Jurkat, Clone E6-1 (cell line): ENCODE data around the gene CNNM4.
"Not testable (repeated sequence)": the region's sequence is repeated elsewhere in the genome, so short reads cannot be mapped to it uniquely, and the experiment has no call there.

Experiments used
- DNase-seq: peaks from one replicate; pipeline ENCODE4 v3.0.0-alpha.2; 2011; ENCODE audit warnings: low read depth, low spot score
- H3K4me3 ChIP-seq: 2 replicates; pipeline ENCODE4 v1.5.1; 2011; ENCODE audit warnings: mild to moderate bottlenecking, low read length, control low read depth, moderate library complexity

CNNM4 gene

DNA sequence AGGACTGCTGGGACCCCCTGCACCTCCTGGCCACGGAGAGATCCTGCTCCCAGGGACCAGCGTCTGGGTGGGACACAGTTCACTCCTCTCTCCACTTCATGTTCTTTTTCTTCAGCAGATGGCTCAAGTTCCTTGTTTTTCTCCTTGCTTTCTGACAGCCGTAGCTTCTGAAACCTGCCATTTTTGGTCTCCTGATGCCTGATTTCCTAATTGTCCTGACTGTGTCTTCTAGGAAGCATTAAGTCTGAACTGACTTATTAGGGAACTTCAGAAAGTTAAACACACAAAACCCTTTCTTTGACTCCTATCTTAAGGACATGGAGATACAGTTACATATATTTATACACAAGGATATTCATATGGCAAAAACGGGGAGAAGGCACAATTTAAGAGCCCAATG lies 22.7 kb downstream of the CNNM4 start:
- DNase-seq = no peak
- H3K4me3 ChIP-seq = no peak overlapping the region

GRCh38 chr2:96787411-96787810 lies 26.7 kb downstream of the CNNM4 start:
- DNase-seq = no peak
- no peak overlapping the region for H3K4me3 ChIP-seq

DNA sequence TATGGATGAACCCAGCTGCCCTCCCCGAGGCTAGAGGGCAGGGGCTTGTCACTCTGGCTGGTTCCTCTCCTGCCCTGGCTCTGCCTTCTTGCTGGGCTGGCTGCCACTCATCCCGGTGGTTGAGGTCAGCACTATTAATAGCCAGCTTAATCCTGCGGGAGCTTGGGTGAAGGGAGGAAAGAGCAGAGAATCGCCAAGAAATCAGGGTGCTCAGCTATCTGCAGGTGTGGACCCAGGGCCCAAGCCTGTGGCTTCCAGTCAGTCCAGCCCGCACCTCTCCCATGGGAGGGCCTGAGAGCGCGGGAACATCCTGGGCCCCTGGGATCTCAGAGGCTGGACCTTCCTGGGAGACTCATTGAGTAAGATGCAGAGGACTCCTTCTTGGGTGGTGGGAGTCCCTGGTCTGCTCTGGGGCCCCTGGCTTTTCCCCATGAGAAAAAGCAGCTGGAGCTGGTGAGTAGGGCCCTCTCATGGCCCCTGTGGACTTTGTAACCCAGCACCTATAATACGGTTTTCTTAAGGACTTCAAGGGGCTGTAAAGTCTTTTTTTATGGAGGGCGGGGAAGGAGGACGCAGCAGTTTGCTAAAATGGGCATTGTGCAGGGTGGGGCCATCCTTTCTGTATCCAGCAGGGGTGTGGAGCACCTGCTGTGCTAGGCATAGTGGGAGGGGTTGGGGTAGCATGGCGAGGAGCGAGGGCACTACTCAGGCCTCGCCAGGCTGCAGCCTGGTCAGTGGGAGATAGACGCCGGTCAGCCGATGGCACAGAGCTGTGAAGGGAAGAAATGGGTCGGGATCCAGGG lies 27.9 kb downstream of the CNNM4 start:
- DNase-seq = no peak
- H3K4me3 ChIP-seq = no peak overlapping the region

GRCh38 chr2:96789245-96789617 lies 28.5 kb downstream of the CNNM4 start:
- DNase-seq = no peak
- no peak overlapping the region for H3K4me3 ChIP-seq

DNA sequence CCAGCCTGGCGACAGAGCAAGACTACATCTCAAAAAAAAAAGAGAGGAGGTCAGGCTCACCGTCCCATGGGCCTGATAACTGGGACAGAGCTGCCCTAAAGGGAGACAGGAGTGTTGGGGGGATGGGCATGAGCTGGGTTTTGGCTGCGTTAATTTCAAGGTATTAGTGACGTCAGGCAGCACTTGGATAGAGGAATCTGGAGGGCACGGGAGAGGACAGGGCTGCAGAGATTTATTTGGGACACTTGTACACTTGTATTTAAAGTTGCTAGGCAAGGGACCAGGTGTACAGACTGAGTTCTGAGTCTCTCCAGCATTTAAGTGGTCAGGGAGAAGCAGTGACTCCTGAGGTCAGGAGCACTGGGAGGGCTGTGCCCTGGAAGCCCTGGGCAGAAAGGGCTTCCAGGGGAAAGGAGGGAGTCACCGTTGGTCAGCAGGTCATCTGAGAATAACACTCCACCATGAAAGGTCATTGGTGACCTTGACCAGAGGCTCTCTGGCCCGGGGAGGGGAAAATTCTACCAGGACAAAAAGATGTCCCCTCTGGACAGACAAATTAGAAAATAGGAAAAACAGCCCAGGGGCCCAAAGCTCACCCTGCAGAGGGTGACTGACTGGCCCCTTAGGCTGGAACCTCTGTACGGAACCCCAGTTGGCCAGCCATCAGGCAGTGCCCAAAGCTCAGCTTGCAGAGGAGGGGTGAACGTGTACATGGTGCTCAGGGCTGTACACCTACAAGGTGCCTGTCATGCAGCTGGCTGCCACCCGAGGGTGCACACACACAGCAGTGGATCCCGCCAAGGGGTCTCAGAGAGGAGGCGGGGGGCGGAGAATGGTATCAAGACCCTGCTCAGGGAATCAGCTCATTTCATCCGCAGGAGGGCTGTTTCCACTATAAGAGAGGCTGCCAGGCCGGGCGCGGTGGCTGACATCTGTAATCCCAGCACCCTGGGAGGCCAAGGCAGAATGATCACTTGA lies 32.4 kb downstream of the CNNM4 start:
- no peak for DNase-seq
- H3K4me3 ChIP-seq = no peak overlapping the region

GRCh38 chr2:96795076-96795475 lies 34.4 kb downstream of the CNNM4 start:
- no peak for DNase-seq
- H3K4me3 ChIP-seq = no peak overlapping the region

- not testable (repeated sequence) for H3K4me3 ChIP-seq, DNase-seq
These were observed 35.8 kb downstream of the CNNM4 start for GRCh38 chr2:96796497-96796896.

GRCh38 chr2:96797066-96797625 lies 36.4 kb downstream of the CNNM4 start:
- no peak overlapping the region for H3K4me3 ChIP-seq
- DNase-seq = no peak

DNA sequence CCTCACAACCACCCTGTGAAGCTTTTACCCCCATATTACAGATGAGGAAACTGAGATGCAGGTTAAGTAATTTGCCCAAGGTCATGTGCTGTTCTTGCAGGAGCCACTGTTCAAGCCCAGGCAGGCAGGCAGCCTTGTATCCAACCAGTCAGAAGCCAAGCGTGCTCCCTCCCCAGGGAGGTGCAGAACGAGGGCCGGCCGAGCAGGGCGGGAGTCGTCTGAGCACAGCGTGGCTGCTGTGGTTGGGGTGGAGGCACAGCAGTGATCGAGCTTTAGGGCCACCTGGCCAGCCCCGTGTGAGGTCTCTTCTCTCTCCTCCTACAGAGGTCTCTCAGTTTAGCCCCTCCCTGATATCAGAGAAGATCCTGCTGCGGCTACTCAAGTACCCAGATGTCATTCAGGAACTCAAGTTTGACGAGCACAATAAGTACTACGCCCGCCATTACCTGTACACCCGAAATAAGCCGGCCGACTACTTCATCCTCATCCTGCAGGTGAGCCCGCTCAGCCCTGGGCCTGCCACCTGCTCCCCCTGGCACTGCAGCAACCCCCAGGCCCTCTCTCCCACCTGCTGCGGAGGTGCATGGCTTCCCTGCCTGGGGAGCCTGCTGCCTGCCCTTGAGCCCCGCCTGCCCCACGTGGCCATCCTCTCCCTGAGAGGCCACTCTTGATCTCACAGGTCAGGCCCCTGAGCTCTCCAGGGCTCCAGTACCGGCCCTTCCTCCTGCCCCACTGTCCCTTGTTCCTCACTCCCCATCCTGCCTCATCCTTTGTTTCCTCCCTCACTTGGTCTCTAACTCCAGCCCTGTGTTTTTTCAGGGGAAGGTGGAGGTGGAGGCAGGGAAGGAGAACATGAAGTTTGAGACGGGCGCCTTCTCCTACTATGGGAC lies 38.3 kb downstream of the CNNM4 start:
- DNase-seq = no peak

DNA sequence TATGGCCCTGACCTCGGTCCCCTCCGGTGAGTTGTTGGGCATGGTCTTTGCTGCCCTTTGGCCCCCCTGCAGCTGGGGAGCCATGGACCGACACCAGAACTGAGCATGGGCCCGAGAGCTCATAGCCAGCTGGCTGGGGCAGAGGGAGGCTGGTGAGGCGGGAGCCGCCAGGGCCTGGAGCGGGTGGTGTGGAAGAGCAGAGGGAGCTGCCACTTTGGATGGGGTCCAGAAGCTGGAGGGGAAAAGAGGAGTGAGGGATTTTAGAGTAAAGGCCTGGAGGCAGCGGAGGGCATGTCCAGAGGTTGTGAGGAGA lies 38.9 kb downstream of the CNNM4 start:
- DNase-seq = no peak
- H3K4me3 ChIP-seq = no peak overlapping the region

More for the DNA sequence above, 38.3 kb downstream of the CNNM4 start:
- H3K4me3 ChIP-seq = no peak overlapping the region

- peak overlapping the region; percentile 31 for H3K4me3 ChIP-seq
- DNase-seq = no peak
These were observed 39.6 kb downstream of the CNNM4 start for GRCh38 chr2:96800061-96801004.

DNA sequence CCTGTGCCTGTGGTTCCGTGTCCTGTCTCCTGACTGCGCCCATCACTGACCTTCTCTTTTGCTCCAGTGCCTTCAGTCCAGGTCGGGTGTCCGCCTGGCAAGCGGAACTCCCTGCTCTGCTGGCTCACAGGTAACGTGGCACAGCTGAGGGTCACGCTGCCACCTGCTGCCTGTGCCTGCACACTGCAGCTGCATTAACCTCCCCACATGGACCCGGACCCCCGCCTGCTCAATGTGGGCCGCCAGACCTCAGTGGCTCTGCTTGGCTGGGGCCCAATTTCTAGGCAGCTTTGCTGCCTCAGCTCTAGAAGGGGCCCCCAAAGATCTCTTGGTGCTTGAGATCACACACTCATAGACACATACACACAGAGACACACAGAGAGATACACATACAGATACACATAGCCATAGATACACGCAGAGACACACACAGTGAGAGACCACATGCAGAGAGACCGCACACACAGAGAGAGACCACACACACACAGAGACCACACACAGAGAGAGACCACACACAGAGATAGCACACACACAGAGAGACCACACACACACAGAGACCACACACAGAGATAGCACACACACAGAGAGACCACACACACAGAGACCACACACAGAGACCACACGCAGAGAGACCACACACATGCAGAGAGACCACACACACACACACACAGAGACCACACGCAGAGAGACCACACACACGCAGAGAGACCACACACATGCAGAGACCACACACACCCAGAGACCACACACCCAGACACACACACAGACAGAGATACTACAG lies 40.5 kb downstream of the CNNM4 start:
- peak overlapping the region; percentile 31 for H3K4me3 ChIP-seq
- DNase-seq = peak; percentile 44

- no peak for DNase-seq
These were observed 41.3 kb downstream of the CNNM4 start for GRCh38 chr2:96801786-96802595.

DNA sequence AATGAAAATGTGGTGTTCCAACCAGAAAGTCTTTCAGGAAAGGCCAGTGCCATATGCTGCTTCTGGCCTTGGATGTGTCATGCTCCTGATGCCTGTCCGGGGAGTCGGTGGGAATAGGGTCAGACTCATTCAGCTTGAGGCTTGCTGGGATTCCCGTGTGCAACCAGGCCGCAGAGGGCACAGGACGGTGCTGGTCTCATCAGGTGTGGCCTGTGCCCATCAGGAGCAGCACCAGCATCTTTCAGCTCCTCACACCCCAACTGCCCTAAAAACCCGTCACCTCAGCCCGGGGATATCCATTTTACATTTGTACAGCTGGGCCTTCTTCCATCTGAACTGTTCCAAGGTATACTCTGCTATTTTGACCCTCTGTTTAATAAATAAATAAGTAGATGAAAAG lies 42.0 kb downstream of the CNNM4 start:
- H3K4me3 ChIP-seq = no peak overlapping the region

More at GRCh38 chr2:96801786-96802595, 41.3 kb downstream of the CNNM4 start:
- no peak overlapping the region for H3K4me3 ChIP-seq

GRCh38 chr2:96804986-96805385 lies 44.3 kb downstream of the CNNM4 start:
- no peak overlapping the region for H3K4me3 ChIP-seq
- DNase-seq = no peak

More for the DNA sequence above, 42.0 kb downstream of the CNNM4 start:
- no peak for DNase-seq

DNA sequence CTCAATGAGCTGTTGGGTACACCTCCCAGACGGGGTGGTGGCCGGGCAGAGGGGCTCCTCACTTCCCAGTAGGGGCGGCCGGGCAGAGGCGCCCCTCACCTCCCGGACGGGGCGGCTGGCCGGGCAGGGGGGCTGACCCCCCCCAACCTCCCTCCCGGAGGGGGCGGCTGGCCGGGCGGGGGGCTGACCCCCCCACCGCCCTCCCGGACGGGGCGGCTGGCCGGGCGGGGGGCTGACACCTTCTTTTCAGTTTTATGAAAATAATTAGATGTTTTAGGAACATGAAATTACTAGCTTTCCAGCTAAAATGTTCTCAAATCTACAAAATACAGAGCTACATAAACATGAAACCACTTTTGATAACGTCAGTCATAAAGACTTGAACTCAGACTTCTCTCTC lies 45.2 kb downstream of the CNNM4 start:
- not testable (repeated sequence) for H3K4me3 ChIP-seq

More for the DNA sequence above, 45.2 kb downstream of the CNNM4 start:
- not testable (repeated sequence) for DNase-seq
